IMR-90 (cell line): Measurements from ENCODE around the gene EML6. TPM values are rescaled to one million over a fixed set of nuclear protein-coding genes. Genes with fewer than 3 reads are reported as not detected.

Source experiments
- ATAC-seq: fragments of 200-7000 bp; cut with Tn5 transposase; 2 replicates; pipeline ENCODE4 v1.9.1; 2020; ENCODE audit warnings: low read depth, mild to moderate bottlenecking, moderate library complexity
- BruUV-seq: library from RNA; stranded (reverse); fragments of 400-500 nt; replicated peaks from 2 replicates; lab custom pipeline; 2021; lab: Mats Ljungman, UMichigan
- CTCF ChIA-PET: fragments of 300-600 bp; formaldehyde crosslinking; extraction: SDS; loops from one replicate; lab custom pipeline; 2021; ENCODE audit warnings: antibody characterized with exemption; lab: Yijun Ruan, JAX
- POLR2A ChIA-PET: fragments of 300-600 bp; sonication (Branson Sonifier 250); formaldehyde crosslinking; loops from one replicate; lab custom pipeline; 2022; ENCODE audit warnings: antibody characterized with exemption; ENCODE audit not compliant: unreplicated experiment; lab: Charles Lee
- DNase-seq: peaks from one replicate; pipeline ENCODE4 v3.0.0; 2013
- H2AFZ ChIP-seq: replicated peaks from 2 replicates; pipeline ENCODE3; 2013; ENCODE audit warnings: low read length, mild to moderate bottlenecking; ENCODE audit not compliant: poor library complexity
- H2AK5ac ChIP-seq: 2 replicates; pipeline ENCODE4 v1.6.1; 2013; ENCODE audit warnings: low read depth, low read length, inconsistent platforms
- H2AK9ac ChIP-seq: replicated peaks from 2 replicates; pipeline ENCODE3; 2013; ENCODE audit warnings: mild to moderate bottlenecking, low read depth, low read length, moderate library complexity; ENCODE audit not compliant: poor library complexity
- H2BK120ac ChIP-seq: 2 replicates; pipeline ENCODE4 v1.6.1; 2013; ENCODE audit warnings: low read depth, low read length, inconsistent platforms
- H2BK15ac ChIP-seq: 3 replicates; pipeline ENCODE4 v1.6.1; 2013; ENCODE audit warnings: low read depth, low read length, inconsistent platforms
- H2BK20ac ChIP-seq: 2 replicates; pipeline ENCODE4 v1.6.1; 2013; ENCODE audit warnings: low read depth, mild to moderate bottlenecking, inconsistent platforms, low read length, moderate library complexity
- H2BK5ac ChIP-seq: 2 replicates; pipeline ENCODE4 v1.6.1; 2013; ENCODE audit warnings: mild to moderate bottlenecking, low read depth, low read length, inconsistent platforms; ENCODE audit not compliant: poor library complexity, severe bottlenecking
- H3K14ac ChIP-seq: replicated peaks from 2 replicates; pipeline ENCODE4 v1.6.1; 2013; ENCODE audit warnings: low read depth, low read length, inconsistent platforms
- H3K18ac ChIP-seq: 2 replicates; pipeline ENCODE4 v1.6.1; 2013; ENCODE audit warnings: low read depth, low read length, control low read depth
- H3K23ac ChIP-seq: 2 replicates; pipeline ENCODE4 v1.6.1; 2013; ENCODE audit warnings: low read depth, low read length, inconsistent platforms
- H3K27ac ChIP-seq: 2 replicates; pipeline ENCODE4 v1.5.1; 2013; ENCODE audit warnings: mild to moderate bottlenecking, control low read depth, low read length; ENCODE audit not compliant: insufficient read depth
- H3K27me3 ChIP-seq: 2 replicates; pipeline ENCODE4 v1.6.1; 2013; ENCODE audit warnings: low read length; ENCODE audit not compliant: control insufficient read depth, insufficient read depth
- H3K36me3 ChIP-seq: 2 replicates; pipeline ENCODE4 v1.6.1; 2013; ENCODE audit warnings: low read length, mixed read lengths; ENCODE audit not compliant: control insufficient read depth, insufficient read depth
- H3K4ac ChIP-seq: 2 replicates; pipeline ENCODE4 v1.6.1; 2013; ENCODE audit warnings: low read depth, low read length, inconsistent platforms
- H3K4me1 ChIP-seq: 2 replicates; pipeline ENCODE4 v1.6.1; 2013; ENCODE audit warnings: low read length, mixed read lengths; ENCODE audit not compliant: control insufficient read depth, insufficient read depth
- H3K4me2 ChIP-seq: 2 replicates; pipeline ENCODE4 v1.6.1; 2013; ENCODE audit warnings: low read depth, mild to moderate bottlenecking, control low read depth, low read length, moderate library complexity
- H3K4me3 ChIP-seq: 2 replicates; pipeline ENCODE4 v1.5.1; 2013; ENCODE audit warnings: low read depth, mild to moderate bottlenecking, control low read depth, low read length, moderate library complexity; ENCODE audit not compliant: insufficient read depth
- H3K56ac ChIP-seq: 2 replicates; pipeline ENCODE4 v1.6.1; 2013; ENCODE audit warnings: low read length, inconsistent platforms; ENCODE audit not compliant: insufficient read depth; ENCODE audit errors: extremely low read depth
- H3K79me1 ChIP-seq, 2 experiments: 2 replicates each; pipeline ENCODE4 v1.6.1; 2013; ENCODE audit warnings: low read length in 2 of 2, inconsistent platforms in 1 of 2, low read depth in 1 of 2
- H3K9ac ChIP-seq: 2 replicates; pipeline ENCODE4 v1.6.1; 2013; ENCODE audit warnings: low read depth, low read length, control low read depth
- H3K9me1 ChIP-seq: 2 replicates; pipeline ENCODE4 v1.6.1; 2013; ENCODE audit warnings: low read length, inconsistent platforms; ENCODE audit not compliant: insufficient read depth
- H3K9me3 ChIP-seq: 2 replicates; pipeline ENCODE4 v1.6.1; 2013; ENCODE audit warnings: low read length; ENCODE audit not compliant: control insufficient read depth, insufficient read depth
- H4K20me1 ChIP-seq: 2 replicates; pipeline ENCODE4 v1.6.1; 2013; ENCODE audit warnings: low read length, inconsistent platforms; ENCODE audit not compliant: insufficient read depth
- H4K5ac ChIP-seq: 2 replicates; pipeline ENCODE4 v1.6.1; 2013; ENCODE audit warnings: mild to moderate bottlenecking, low read depth, low read length, control low read depth
- H4K8ac ChIP-seq, 2 experiments: 2 replicates each; pipeline ENCODE4 v1.6.1; 2013; ENCODE audit warnings: low read depth in 2 of 2, low read length in 2 of 2, control low read depth in 1 of 2, inconsistent platforms in 1 of 2
- H4K91ac ChIP-seq: 2 replicates; pipeline ENCODE4 v1.6.1; 2013; ENCODE audit warnings: low read depth, low read length, inconsistent platforms; ENCODE audit not compliant: insufficient read depth
- BHLHE40 ChIP-seq: fragments of 150-350 bp; IDR thresholded peaks from 2 replicates; pipeline ENCODE4 v1.6.1; 2016; ENCODE audit warnings: mild to moderate bottlenecking, low read depth, low read length
- CEBPB ChIP-seq: IDR thresholded peaks from 2 replicates; pipeline ENCODE4 v1.6.1; 2012; ENCODE audit warnings: low read depth, low read length, improper control_type of control experiment
- CTCF ChIP-seq: conservative IDR thresholded peaks from 2 replicates; pipeline ENCODE4 v1.5.1; 2012; ENCODE audit warnings: mild to moderate bottlenecking, low read depth, low read length, improper control_type of control experiment
- ELK1 ChIP-seq: fragments of 150-350 bp; IDR thresholded peaks from 2 replicates; pipeline ENCODE4 v1.6.1; 2016; ENCODE audit warnings: low read depth, mild to moderate bottlenecking, low read length, moderate library complexity, borderline replicate concordance
- FOS ChIP-seq: fragments of 150-350 bp; IDR thresholded peaks from 2 replicates; pipeline ENCODE4 v1.6.1; 2016; ENCODE audit warnings: low read depth, low read length
- MAZ ChIP-seq: IDR thresholded peaks from 2 replicates; pipeline ENCODE4 v1.6.1; 2012; ENCODE audit warnings: low read depth, mild to moderate bottlenecking, low read length, improper control_type of control experiment, moderate library complexity, borderline replicate concordance
- MXI1 ChIP-seq: IDR thresholded peaks from 2 replicates; pipeline ENCODE4 v1.6.1; 2012; ENCODE audit warnings: low read depth, mild to moderate bottlenecking, low read length, moderate library complexity, borderline replicate concordance
- NFE2L2 ChIP-seq: fragments of 150-350 bp; IDR thresholded peaks from 2 replicates; pipeline ENCODE4 v1.6.1; 2016; ENCODE audit warnings: low read depth, mild to moderate bottlenecking, low read length
- POLR2A ChIP-seq: IDR thresholded peaks from 2 replicates; pipeline ENCODE4 v1.6.1; 2012; ENCODE audit warnings: mild to moderate bottlenecking, low read depth, low read length
- RAD21 ChIP-seq: IDR thresholded peaks from 2 replicates; pipeline ENCODE4 v1.6.1; 2012; ENCODE audit warnings: low read length, improper control_type of control experiment
- RCOR1 ChIP-seq: IDR thresholded peaks from 2 replicates; pipeline ENCODE4 v1.6.1; 2012; ENCODE audit warnings: mild to moderate bottlenecking, low read length, improper control_type of control experiment; ENCODE audit not compliant: insufficient replicate concordance
- SMC3 ChIP-seq: fragments of 150-350 bp; IDR thresholded peaks from 2 replicates; pipeline ENCODE4 v1.6.1; 2016; ENCODE audit warnings: low read depth, mild to moderate bottlenecking, antibody characterized with exemption, low read length, moderate library complexity
- WGBS, 2 experiments: methylation state at CpG; one replicate each; pipeline versions ENCODE4 v1.1.5 to v1.1.7; 2013; ENCODE audit warnings: missing lambda C conversion rate in 2 of 2; ENCODE audit not compliant: insufficient read length in 1 of 2; ENCODE audit errors: extremely low coverage in 2 of 2; 5-methylcytosine and 5-hydroxymethylcytosine counted together
- dilution Hi-C: fragments of 300-500 bp; cut with HindIII; formaldehyde crosslinking; loops from one replicate; pipeline ENCODE4 v1.14.3; 2018; ENCODE audit warnings: low sequenced_read_pairs; ENCODE audit not compliant: unreplicated experiment
- in situ Hi-C: fragments of 300-500 bp; cut with MboI; formaldehyde crosslinking; loops from 3 replicates; pipeline ENCODE4 v1.14.3; 2019; ENCODE audit warnings: low sequenced_read_pairs, inconsistent platforms, mixed read lengths
- intact Hi-C: fragments of 100-400 bp; cut with micrococcal nuclease; formaldehyde crosslinking; loops from 2 replicates; pipeline ENCODE4 v1.10.0; 2022
- polyA plus RNA-seq, 3 experiments: library from polyadenylated mRNA; depleted of rRNA; stranded (reverse); fragments of >200 nt; gene quantifications; 2 replicates each; pipeline ENCODE4 v1.2.3, GENCODE V29; 2012; ENCODE audit warnings: low replicate concordance in 1 of 3
- total RNA-seq: library from RNA; depleted of rRNA; stranded (reverse); fragments of >200 nt; gene quantifications from 2 replicates; pipeline ENCODE4 v1.2.3, GENCODE V29; 2012

The EML6 gene
- total and polyA plus RNA-seq, 2 of the 4 experiments (the other 2 are of a cell fraction), result 0.18 to 0.19 TPM

GRCh38 chr2:54936766-54937165 is 213.3 kb downstream of the EML6 start:
- Histone ChIP-seq H4K91ac (no peak overlapping the region), H3K79me1 (no peaks in the 10 kb centered on the region), H2BK5ac (no peak overlapping the region), H3K27me3 (peaks cover 6% of the 10 kb centered on the region), H2BK15ac (no peak overlapping the region), H3K4me3 (no peak overlapping the region), H3K56ac (no peak overlapping the region), H3K14ac (no peak overlapping the region), H3K9me1 (no peaks in the 10 kb centered on the region), H4K20me1 (no peaks in the 10 kb centered on the region), H4K8ac (no peak overlapping the region), H3K4me2 (no peak overlapping the region), H4K5ac (no peak overlapping the region), H2BK120ac (no peak overlapping the region), H3K36me3 (no peaks in the 10 kb centered on the region), H2AK9ac (no peak overlapping the region), H3K9me3 (peaks cover 2% of the 10 kb centered on the region; the same call in 1 of the 2 replicates), H3K23ac (no peak overlapping the region), H2AK5ac (no peak overlapping the region), H3K18ac (no peak overlapping the region), H3K4me1 (no peaks in the 10 kb centered on the region), H3K27ac (no peak overlapping the region), H3K9ac (no peak overlapping the region), H2BK20ac (no peak overlapping the region), H3K4ac (no peak overlapping the region), H2AFZ (no peak overlapping the region)
- TF ChIP-seq ELK1, result no peak
- TF ChIP-seq CTCF, result no peak
- no peak for TF ChIP-seq CEBPB
- no peak for TF ChIP-seq FOS
- TF ChIP-seq RAD21, result no peak
- no peak for TF ChIP-seq MXI1
- TF ChIP-seq RCOR1, result no peak
- no peak for TF ChIP-seq BHLHE40
- no peak for TF ChIP-seq SMC3
- TF ChIP-seq POLR2A, result no peak
- no peak for TF ChIP-seq NFE2L2
- TF ChIP-seq MAZ, result no peak
- intact Hi-C loops (no loop called here), in situ Hi-C loops (no loop called here), dilution Hi-C loops (no loop called here)
- no CpG with 5 or more reads among the region's 8 CpGs for WGBS, 2 experiments
- DNase-seq, result no peak
- BruUV-seq, result no TSS peak
- ChIA-PET POLR2A (no interaction called here), CTCF (no interaction called here)
- no peak for ATAC-seq
